Ishikawa (cell line): ENCODE data around the gene TPSG1.

Source experiments
- CEBPB ChIP-seq: IDR thresholded peaks from 2 replicates; pipeline ENCODE4 v1.6.1; 2012
- CREB1 ChIP-seq: IDR thresholded peaks from 2 replicates; pipeline ENCODE4 v1.6.1; 2012; ENCODE audit warnings: low read depth
- FOXM1 ChIP-seq: IDR thresholded peaks from 2 replicates; pipeline ENCODE4 v1.6.1; 2012; ENCODE audit warnings: low read depth, borderline replicate concordance
- NFIC ChIP-seq: IDR thresholded peaks from 2 replicates; pipeline ENCODE4 v1.6.1; 2012
- RAD21 ChIP-seq: IDR thresholded peaks from 2 replicates; pipeline ENCODE4 v1.6.1; 2012; ENCODE audit warnings: low read depth
- REST ChIP-seq: IDR thresholded peaks from 2 replicates; pipeline ENCODE4 v1.6.1; 2012; ENCODE audit warnings: low read depth, mild to moderate bottlenecking
- TAF1 ChIP-seq: IDR thresholded peaks from 2 replicates; pipeline ENCODE4 v1.6.1; 2012; ENCODE audit warnings: low read depth, mild to moderate bottlenecking
- TCF12 ChIP-seq: IDR thresholded peaks from 2 replicates; pipeline ENCODE4 v1.6.1; 2012; ENCODE audit warnings: low read depth
- YY1 ChIP-seq: IDR thresholded peaks from 2 replicates; pipeline ENCODE4 v1.6.1; 2012; ENCODE audit warnings: low read depth

- TF ChIP-seq REST (no peak), FOXM1 (no peak), TAF1 (no peak), RAD21 (no peak), YY1 (no peak), CREB1 (no peak), CEBPB (no peak), TCF12 (no peak), NFIC (no peak)
These were observed 40.1 kb downstream of the TPSG1 start for GRCh38 chr16:1184980-1185379.
